ENCODE data around the gene PTPRE.

DNA sequence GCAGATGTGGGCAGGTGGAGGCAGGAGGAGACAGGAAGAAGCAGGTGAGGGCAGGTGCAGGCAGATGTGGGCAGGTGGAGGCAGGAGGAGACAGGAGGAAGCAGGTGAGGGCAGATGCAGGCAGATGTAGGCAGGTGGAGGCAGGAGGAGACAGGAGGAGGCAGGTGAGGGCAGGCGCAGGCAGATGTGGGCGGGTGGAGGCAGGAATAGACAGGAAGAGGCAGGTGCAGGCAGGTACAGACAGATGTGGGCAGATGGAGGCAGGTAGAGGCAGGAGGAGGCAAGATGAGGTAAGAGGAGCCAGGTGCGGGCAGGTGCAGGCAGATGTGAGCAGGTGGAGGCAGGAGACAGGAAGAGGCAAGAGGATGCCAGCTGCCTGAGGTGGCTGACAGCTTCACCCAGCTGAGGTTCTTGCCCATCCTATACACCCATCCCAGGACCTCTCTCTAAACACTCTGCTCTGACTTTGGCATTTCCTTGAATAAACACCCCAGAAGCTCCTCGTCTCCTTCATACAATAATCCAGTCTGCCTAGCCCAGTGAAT, 33.0 kb downstream of the PTPRE start:
- no peak for TF ChIP-seq POLR2AphosphoS5 (IDR thresholded peaks at IDR 0.05; ENCODE audit: borderline replicate concordance, low read depth, low read length)
- no peak for TF ChIP-seq FOXP2 (optimal IDR thresholded peaks at IDR 0.05; ENCODE audit: control extremely low read depth, extremely low read length, insufficient read depth)
- no peak for TF ChIP-seq EZH2 (IDR thresholded peaks at IDR 0.05)
